NCI-H446 (cell line): ENCODE data around the gene ATP2C1.
"Not testable (repeated sequence)": the region's sequence is repeated elsewhere in the genome, so short reads cannot be mapped to it uniquely, and the experiment has no call there.

ENCODE experiments used
- DNase-seq, 2 experiments: peaks; one replicate each; lab custom pipeline; 2025; lab: John Stamatoyannopoulos, UW

The ATP2C1 gene, protein sequence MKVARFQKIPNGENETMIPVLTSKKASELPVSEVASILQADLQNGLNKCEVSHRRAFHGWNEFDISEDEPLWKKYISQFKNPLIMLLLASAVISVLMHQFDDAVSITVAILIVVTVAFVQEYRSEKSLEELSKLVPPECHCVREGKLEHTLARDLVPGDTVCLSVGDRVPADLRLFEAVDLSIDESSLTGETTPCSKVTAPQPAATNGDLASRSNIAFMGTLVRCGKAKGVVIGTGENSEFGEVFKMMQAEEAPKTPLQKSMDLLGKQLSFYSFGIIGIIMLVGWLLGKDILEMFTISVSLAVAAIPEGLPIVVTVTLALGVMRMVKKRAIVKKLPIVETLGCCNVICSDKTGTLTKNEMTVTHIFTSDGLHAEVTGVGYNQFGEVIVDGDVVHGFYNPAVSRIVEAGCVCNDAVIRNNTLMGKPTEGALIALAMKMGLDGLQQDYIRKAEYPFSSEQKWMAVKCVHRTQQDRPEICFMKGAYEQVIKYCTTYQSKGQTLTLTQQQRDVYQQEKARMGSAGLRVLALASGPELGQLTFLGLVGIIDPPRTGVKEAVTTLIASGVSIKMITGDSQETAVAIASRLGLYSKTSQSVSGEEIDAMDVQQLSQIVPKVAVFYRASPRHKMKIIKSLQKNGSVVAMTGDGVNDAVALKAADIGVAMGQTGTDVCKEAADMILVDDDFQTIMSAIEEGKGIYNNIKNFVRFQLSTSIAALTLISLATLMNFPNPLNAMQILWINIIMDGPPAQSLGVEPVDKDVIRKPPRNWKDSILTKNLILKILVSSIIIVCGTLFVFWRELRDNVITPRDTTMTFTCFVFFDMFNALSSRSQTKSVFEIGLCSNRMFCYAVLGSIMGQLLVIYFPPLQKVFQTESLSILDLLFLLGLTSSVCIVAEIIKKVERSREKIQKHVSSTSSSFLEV

GRCh38 chr3:130893376-130894129 is at the start of gene ATP2C1:
TSS of gene ATP2C1 (plus strand) at chr3:130894084. CDS start at chr3:130894770, 686 bp downstream.
- DNase-seq = peak; percentile 93 to 97

DNA sequence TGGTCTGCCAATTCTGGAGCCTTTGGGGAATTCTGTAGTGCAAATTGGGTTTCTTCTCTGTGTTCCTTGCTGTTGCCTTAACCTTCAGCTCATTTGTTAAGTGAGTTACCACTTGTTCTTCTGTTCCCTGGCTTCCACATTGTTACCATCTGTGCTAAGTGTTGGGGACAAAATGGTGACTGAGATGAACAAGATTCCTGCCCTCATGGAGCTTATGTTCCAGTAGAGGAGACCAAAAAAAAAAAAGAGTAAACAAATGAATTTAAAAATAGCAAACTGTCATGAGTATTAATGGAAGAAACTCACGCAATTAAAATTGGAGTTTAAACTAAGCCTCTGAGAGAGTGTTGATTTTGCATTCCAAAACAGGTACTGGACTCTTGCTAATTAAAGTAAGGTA is 49.4 kb upstream of the ATP2C1 start:
- no peak for DNase-seq

DNA sequence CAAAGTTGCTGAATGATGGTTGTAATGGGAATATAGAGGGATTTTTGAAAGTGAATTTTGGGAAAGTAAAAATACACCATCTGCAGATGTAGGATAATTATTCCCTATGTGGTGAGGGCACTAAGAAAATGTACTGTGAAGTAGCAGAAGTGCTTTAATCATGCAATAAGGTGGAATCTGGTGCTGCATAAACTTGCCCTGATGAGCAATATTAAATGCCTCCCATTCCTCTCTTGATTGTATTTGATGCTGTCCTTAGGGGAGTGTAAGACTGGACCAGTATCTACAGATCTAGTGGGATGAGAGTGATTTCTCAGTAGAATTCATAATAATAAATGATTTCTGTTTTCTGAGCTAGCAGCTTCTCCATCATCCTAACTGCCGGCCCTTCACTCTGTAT is 47.7 kb upstream of the ATP2C1 start:
- DNase-seq = no peak

- DNase-seq = no peak
These were observed 44.8 kb upstream of the ATP2C1 start for GRCh38 chr3:130849091-130849552.

DNA sequence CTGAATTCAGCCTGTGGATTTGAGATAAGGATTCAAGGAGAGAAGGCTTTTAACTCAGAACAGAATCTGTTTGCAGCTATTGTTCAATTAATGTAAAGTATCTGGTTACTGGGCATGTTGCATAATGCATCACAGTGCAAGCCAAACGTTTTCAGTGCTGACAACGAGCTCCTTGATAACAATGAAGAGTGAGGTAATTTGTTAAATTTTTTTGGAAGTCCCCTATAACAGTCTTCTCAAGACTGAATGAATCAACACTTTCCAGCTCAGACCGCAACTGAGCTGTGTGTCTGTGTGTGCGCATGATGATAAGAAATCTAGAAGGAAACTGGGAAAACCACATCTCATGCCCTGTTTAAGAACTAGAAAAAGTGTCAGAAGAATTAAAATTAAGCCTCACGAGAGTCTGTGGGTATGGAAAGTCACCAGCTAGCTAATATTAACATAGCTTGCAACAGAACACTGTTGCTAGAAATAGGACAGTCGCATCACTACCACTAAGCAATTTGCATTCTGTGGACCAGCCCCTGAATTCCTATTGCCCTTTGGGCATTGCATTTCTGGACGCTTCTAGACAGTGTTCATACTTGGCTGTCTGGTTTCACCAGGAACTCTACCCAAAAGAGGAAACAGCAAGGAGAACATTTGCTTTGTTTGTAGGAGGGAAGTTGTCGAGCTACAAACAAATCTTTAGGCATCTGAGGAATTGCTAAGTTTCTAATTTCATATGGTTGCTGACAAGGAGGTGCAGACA is 43.7 kb upstream of the ATP2C1 start:
- no peak for DNase-seq

GRCh38 chr3:130850843-130851242 is 43.0 kb upstream of the ATP2C1 start:
- DNase-seq = no peak

DNA sequence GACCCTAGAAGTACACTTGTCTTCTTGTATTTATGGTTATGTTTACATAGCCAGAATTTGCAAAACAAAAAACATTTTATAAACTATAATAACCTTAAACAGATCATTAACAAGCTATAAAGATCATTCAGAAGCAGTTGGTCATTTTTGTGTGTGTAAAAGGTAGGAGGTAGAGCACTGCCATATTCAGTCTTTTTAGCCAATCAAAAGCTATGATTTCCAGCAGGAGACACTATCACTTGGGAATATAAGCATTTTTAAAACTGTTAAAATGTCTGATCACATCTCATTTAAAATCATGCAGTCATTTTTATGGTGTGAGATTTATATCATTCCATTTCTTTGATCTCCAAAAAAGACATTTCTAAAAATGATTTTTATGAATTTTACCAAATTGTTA is 42.6 kb upstream of the ATP2C1 start:
- no peak for DNase-seq

- DNase-seq = no peak
These were observed 40.3 kb upstream of the ATP2C1 start for GRCh38 chr3:130853581-130853980.

GRCh38 chr3:130854208-130854864 is 39.5 kb upstream of the ATP2C1 start:
- no peak for DNase-seq

- DNase-seq = no peak
These were observed 36.4 kb upstream of the ATP2C1 start for GRCh38 chr3:130857336-130858026.

DNA sequence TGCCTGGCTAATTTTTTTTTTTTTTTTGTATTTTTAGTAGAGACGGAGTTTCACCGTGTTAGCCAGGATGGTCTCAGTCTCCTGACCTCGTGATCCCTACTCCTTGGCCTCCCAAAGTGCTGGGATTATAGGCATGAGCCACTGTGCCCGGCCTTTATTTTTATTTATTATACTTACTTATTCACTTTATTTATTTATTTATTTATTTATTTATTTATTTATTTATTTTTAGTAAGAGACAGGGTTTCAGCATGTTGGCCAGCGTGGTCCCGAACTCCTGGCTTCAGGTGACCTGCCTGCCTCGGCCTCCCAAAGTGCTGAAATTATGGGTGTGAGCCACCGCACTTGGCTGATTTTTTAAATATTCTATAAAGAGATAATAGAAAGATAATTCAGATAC is 31.8 kb upstream of the ATP2C1 start:
- DNase-seq = not testable (repeated sequence)

DNA sequence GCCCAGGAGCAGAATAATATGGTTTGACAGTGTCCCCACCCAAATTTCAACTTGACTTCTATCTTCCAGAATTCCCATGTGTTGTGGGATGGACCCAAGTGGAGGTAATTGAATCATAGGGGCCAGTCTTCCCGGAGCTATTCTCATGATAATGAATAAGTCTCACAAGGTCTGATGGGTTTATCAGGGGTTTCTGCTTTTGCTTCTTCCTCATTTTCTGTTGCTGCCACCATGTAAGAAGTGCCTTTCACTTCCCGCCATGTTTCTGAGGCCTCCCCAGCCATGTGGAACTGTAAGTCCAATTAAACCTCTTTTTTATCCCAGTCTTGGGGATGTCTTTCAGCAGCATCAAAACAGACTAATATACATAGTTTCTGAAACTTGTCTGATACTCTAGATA is 28.4 kb upstream of the ATP2C1 start:
- no peak for DNase-seq

DNA sequence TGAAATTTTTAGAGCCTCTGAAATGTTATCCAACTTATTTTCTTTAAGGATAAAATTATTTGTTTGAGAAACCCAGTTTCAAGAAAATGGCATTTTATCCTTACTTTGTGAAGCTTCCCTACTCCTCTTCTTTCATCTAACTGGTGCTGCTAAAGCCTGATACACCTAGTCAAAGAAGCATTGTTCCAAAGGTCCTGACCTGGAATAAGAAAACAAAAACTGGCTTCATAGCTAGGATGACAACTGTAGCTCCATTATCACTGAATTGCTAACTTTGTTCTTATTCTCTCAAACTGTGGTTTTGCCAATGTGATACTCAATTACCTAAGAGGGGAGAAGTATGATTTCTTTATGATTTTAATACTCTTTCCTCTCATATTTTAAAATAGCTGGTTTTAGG is 27.6 kb upstream of the ATP2C1 start:
- no peak for DNase-seq

GRCh38 chr3:130870423-130870822 is 23.5 kb upstream of the ATP2C1 start:
- no peak for DNase-seq

- no peak for DNase-seq
These were observed 17.3 kb upstream of the ATP2C1 start for GRCh38 chr3:130876594-130876993.

DNA sequence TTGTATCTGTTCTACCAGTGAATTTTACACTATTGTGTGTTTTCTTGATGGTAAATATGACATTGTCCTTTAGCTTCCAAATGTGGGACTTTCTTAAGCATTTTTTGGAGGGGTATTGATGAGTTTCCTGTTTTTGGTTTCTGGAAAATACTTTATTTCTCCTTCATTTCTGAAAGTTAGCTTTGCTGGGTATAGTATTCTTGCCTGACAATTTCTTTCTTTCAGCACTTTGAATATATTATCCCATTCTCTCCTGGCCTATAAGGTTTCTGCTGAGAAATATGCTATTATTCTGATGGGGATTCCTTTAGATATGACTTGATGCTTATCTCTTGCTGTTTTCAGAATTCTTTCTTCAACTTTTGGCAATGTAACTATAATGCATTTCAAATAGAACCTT is 15.4 kb upstream of the ATP2C1 start:
- DNase-seq = no peak

DNA sequence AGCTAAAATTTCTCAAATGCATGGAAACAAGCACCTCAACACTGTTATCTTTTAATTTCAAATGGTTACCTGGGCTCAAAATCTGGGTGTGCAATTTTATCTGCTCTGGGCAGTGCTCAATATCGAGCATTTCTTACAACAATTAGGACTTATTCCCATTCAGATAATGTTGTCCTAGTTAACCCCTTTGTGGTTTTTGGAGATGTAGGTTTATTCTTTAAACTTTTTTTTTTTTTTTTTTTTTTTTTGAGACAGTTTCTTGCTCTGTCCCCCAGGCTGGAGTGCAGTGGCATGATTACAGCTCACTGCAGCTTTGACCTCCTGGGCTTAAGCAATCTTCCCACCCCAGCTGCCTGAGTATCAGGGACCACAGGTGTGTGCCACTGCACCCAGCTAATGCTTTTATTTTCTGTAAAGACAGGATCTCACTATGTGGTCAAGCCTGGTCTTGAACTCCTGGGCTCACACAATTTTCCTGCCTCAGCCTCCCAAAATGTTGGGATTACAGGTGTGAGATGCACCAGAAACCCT is 4.4 kb upstream of the ATP2C1 start:
- DNase-seq = no peak

DNA sequence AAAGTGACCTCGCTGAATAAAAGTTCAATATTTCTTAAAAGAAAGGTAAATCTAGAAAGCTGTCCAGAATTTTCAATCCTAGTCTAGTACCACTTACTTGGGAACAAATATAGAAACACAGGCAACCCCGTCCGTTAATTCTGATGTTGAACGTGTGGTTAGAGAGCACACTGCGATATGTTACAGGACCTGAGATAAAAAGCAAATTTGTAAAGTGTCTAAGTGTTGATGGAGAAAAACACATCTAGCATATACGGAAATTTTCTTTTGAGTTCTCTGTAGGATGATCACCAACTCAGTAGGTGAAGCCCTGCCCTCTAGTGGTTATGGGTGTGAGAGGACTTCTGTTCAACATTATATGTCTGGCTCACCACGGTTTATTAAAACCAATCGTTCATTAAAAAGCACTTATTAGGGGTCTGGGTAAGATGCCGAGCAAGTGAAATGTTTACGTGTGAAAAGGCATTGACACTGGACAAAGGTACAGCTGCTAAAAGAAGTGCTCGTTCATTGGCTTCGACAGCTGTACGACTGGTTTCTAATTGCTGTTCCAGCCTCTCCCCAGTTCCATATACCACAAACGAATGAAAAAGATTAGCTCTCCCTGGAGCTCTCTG is 1.0 kb upstream of the ATP2C1 start:
- peak; percentile 68 to 83 for DNase-seq
